Esophagus squamous epithelium (tissue), 5 donors: ENCODE results near the gene NOCT. TPM values are rescaled to one million over a fixed set of nuclear protein-coding genes. Genes with fewer than 3 reads are reported as not detected.
"Not testable (repeated sequence)": the region's sequence is repeated elsewhere in the genome, so short reads cannot be mapped to it uniquely, and the experiment has no call there.

Experiments used
- DNase-seq: peaks from one replicate; lab custom pipeline; 2025; lab: John Stamatoyannopoulos, UW
- H3K27ac ChIP-seq, 4 donors: fragments of 200-600 bp; sonication (generic); one replicate each; pipeline ENCODE4 v1.5.1; 2016 to 2019; ENCODE audit warnings: mild to moderate bottlenecking in 1 of 4
- H3K27me3 ChIP-seq, 4 donors: fragments of 200-600 bp; sonication (generic); 1 replicate in 3 of 4; 2 replicates in 1 of 4; pipeline versions ENCODE4 v1.5.1 to v1.6.0; 2017 to 2021; ENCODE audit warnings: antibody characterized with exemption in 1 of 4
- H3K36me3 ChIP-seq, 3 donors: fragments of 200-600 bp; sonication (generic); one replicate each; pipeline ENCODE4 v1.5.1; 2016 to 2019
- H3K4me1 ChIP-seq, 3 donors: fragments of 200-600 bp; sonication (generic); one replicate each; pipeline ENCODE4 v1.5.1; 2017 to 2019
- H3K4me3 ChIP-seq, 4 donors: fragments of 200-600 bp; sonication (generic); 1 replicate in 3 of 4; 2 replicates in 1 of 4; pipeline ENCODE4 v1.5.1; 2016 to 2019; ENCODE audit warnings: mild to moderate bottlenecking in 2 of 4, moderate library complexity in 1 of 4
- H3K9me3 ChIP-seq, 3 donors: fragments of 200-600 bp; sonication (generic); one replicate each; pipeline ENCODE4 v1.5.1; 2016 to 2019
- CTCF ChIP-seq, 6 experiments: fragments of 450-650 bp in 4 of 6; fragments of 200-600 bp in 2 of 6; sonication (generic) in 2 of 6; IDR thresholded peaks; one replicate each; pipeline ENCODE4 v1.5.1; 2016 to 2019; ENCODE audit warnings: antibody characterized with exemption in 6 of 6, mild to moderate bottlenecking in 4 of 6, moderate library complexity in 4 of 6
- POLR2A ChIP-seq, 4 donors: fragments of 450-650 bp; IDR thresholded peaks; one replicate each; pipeline ENCODE4 v1.6.1; 2017; ENCODE audit warnings: antibody characterized with exemption in 4 of 4, mild to moderate bottlenecking in 4 of 4, moderate library complexity in 3 of 4
- WGBS, 2 donors: methylation state at CpG; one replicate each; pipeline ENCODE4 v1.1.5; 2018; 5-methylcytosine and 5-hydroxymethylcytosine counted together
- intact Hi-C: fragments of 100-400 bp; cut with DNase I; formaldehyde crosslinking; loops from one replicate; pipeline ENCODE4 v1.15.0; 2022
- total RNA-seq, 4 donors: library from RNA; depleted of rRNA; stranded (reverse); fragments of >200 nt; gene quantifications; one replicate each; pipeline ENCODE4 v1.1.0, GENCODE V29; 2016
- donor health status: DM: yes; HTN: yes; CAD: no.

NOCT gene
- total RNA-seq, 4 donors from 2014 or later: 4.4 to 19.0 (median 6.9) TPM

GRCh38 chr4:139017861-139018260 is 2.3 kb downstream of the NOCT start:
- WGBS, 2 donors: 37 to 51% methylated on average over 3 of the region's 3 CpGs
- intact Hi-C loops: no loop called here
- Histone ChIP-seq H3K9me3 (no peaks in the 10 kb centered on the region), H3K4me3 (no peak overlapping the region), H3K4me1 (peaks cover 12 to 50% (median 21%) of the 10 kb centered on the region in 3 donors), H3K27me3 (no peaks in the 10 kb centered on the region), H3K36me3 (no peaks in the 10 kb centered on the region), H3K27ac (no peak overlapping the region)
- TF ChIP-seq CTCF (IDR thresholded peaks at IDR 0.05) (no peak), POLR2A (IDR thresholded peaks at IDR 0.05) (no peak)
- DNase-seq: no peak

GRCh38 chr4:139018501-139018900 is 2.9 kb downstream of the NOCT start:
- intact Hi-C loops: no loop called here
- H3K4me3 ChIP-seq: no peak overlapping the region
- H3K27me3 ChIP-seq: no peaks in the 10 kb centered on the region
- no peak for DNase-seq
- H3K4me1 ChIP-seq: peaks cover 12 to 50% (median 21%) of the 10 kb centered on the region in 3 donors
- no peak overlapping the region for H3K27ac ChIP-seq
- H3K36me3 ChIP-seq: no peaks in the 10 kb centered on the region
- TF ChIP-seq CTCF (IDR thresholded peaks at IDR 0.05): no peak
- no peak for TF ChIP-seq POLR2A (IDR thresholded peaks at IDR 0.05)
- H3K9me3 ChIP-seq: no peaks in the 10 kb centered on the region

GRCh38 chr4:139018971-139019758 is 3.6 kb downstream of the NOCT start:
- intact Hi-C loops: no loop called here
- peaks cover 9 to 43% (median 21%) of the 10 kb centered on the region in 3 donors for H3K4me1 ChIP-seq
- WGBS, 2 donors: 71 to 79% methylated on average over 9 to 10 of the region's 10 CpGs
- no peaks in the 10 kb centered on the region for H3K9me3 ChIP-seq
- no peaks in the 10 kb centered on the region for H3K27me3 ChIP-seq
- DNase-seq: no peak
- H3K36me3 ChIP-seq: no peaks in the 10 kb centered on the region
- H3K4me3 ChIP-seq: no peak overlapping the region
- no peak for TF ChIP-seq CTCF (IDR thresholded peaks at IDR 0.05)
- TF ChIP-seq POLR2A (IDR thresholded peaks at IDR 0.05): no peak
- H3K27ac ChIP-seq: no peak overlapping the region

GRCh38 chr4:139020384-139020783 is 4.8 kb downstream of the NOCT start:
- Histone ChIP-seq H3K36me3 (no peaks in the 10 kb centered on the region), H3K9me3 (no peaks in the 10 kb centered on the region), H3K4me1 (peaks cover 0 to 36% (median 11%) of the 10 kb centered on the region in 3 donors), H3K27me3 (no peaks in the 10 kb centered on the region), H3K4me3 (no peak overlapping the region), H3K27ac (no peak overlapping the region)
- TF ChIP-seq CTCF (IDR thresholded peaks at IDR 0.05) (no peak), POLR2A (IDR thresholded peaks at IDR 0.05) (no peak)
- no peak for DNase-seq
- intact Hi-C loops: no loop called here
- 83 to 84% methylated on average over 4 of the region's 4 CpGs for WGBS, 2 donors

- H3K4me1 ChIP-seq: peaks cover 0 to 35% (median 11%) of the 10 kb centered on the region in 3 donors
- intact Hi-C loops, H3K27ac ChIP-seq, DNase-seq, H3K36me3 ChIP-seq, H3K27me3 ChIP-seq, H3K4me3 ChIP-seq, H3K9me3 ChIP-seq: not testable (repeated sequence)
- 82 to 92% methylated on average over 10 to 11 of the region's 12 CpGs for WGBS, 2 donors
Observed at GRCh38 chr4:139021071-139021470, 5.5 kb downstream of the NOCT start.
